ENCODE measurements around the gene OSBP2.

OSBP2 gene

DNA sequence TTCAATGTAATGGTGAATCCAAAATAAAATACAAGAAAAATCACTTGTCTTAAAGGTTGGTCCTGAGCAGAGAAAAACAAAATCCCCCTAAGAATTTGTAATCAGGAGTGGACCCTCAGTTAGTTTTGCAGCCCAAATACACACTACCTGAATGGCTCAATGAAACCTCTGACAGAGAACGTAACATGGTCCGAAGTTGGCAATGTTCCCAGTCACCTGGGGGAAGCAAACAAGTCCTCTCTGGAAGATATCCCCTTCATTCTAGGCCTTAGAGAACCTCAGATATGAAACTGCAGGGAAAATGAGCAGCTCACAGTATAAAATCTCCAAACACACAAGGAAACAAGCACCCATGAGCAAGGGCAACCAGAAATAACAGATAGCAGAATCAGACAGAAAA is 215.7 kb downstream of the OSBP2 start:
- FAIRE-seq, result no peak

DNA sequence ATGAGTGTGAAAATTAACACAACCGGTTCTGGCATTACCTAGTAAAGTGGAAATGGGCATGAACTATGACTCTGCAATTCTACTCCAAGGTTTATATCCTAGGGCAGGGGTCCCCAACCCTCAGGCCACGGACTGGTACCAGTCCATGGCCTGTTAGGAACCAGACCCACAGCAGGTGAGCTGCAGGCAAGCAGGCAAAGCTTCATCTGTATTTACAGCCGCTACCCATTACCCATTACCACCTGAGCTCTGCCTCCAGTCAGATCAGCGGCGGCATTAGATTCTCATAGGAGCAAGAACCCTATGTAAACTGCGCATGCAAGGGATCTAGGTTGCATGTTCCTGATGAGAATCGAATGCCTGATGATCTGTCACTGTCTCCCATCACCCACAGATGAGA is 224.1 kb downstream of the OSBP2 start:
- no peak for FAIRE-seq

DNA sequence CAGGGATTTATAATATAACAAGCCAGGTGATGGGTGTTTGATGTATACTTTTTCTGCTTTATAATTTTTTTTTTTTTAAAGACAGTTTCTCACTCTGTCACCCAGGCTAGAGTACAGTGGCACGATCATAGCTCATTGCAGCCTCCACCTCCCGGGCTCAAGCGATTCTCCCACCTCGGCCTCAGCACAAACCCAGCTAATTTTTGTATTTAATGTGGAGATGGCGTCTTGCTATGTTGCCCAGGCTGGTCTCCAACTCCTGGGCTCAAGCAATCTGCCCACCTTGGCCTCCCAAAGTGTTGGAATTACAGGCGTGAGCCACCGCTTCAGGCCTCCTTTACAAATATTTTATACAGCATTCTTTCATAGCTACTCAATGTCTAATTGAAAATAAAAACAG is 225.3 kb downstream of the OSBP2 start:
- FAIRE-seq, result no peak

DNA sequence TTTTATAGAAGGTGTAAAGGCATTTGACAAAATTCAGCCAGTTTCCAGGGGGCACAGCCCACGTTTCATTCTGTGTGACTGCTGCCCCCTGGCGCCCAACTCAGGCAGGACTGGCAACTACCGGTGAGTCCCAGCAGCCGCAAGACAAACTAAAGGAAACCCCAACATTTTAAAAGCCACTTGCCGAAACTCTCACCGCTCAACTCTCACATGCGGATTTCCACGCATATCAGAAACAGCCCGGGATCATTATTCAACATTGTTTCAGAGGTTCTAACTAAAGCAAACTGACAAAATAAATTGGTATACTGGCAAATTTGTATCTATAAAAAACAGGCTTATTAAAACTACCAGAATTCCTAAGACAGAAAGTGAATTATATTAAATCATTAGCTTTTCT is 225.7 kb downstream of the OSBP2 start:
- FAIRE-seq, result no peak

DNA sequence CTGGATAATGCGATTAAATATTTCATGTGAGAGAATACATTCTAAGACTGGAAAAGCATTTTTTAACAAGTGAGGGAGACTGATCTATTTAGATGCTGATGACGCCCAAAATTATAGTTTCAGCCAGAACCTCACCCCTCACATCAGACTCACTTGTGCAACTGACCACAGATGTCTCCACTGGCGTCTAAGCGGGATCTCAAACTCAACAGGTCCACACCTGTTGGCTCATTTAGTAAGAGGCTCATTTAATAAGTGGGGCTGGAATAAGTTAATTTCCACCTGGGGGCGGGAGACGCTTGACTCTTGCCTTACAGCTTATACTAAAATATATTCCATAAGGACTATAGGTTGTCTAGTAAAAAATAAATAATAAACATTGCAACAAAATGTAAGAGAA is 226.4 kb downstream of the OSBP2 start:
- no peak for FAIRE-seq

DNA sequence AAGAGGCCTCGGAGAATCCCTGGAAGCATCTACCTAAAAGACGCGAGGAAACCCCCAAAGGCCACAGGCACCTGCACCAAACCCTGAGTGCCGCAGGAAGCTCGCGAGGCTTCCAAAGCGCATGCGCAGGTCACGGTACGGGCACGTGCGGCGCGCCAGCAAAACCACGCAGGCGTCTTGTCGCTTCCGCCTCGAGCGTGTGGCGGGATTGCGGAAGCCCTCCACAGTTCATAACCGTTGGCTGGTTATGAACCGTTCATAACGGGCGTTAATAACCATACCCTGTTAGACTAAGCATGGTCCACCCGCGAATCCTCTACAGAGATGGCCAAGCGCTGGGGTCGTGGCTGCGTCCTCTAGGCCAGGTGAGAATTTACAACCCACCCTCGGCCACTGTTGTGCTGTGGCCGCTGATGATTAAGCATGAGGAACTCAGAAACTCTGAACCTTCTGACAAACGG is 227.5 kb downstream of the OSBP2 start:
- no peak for FAIRE-seq

DNA sequence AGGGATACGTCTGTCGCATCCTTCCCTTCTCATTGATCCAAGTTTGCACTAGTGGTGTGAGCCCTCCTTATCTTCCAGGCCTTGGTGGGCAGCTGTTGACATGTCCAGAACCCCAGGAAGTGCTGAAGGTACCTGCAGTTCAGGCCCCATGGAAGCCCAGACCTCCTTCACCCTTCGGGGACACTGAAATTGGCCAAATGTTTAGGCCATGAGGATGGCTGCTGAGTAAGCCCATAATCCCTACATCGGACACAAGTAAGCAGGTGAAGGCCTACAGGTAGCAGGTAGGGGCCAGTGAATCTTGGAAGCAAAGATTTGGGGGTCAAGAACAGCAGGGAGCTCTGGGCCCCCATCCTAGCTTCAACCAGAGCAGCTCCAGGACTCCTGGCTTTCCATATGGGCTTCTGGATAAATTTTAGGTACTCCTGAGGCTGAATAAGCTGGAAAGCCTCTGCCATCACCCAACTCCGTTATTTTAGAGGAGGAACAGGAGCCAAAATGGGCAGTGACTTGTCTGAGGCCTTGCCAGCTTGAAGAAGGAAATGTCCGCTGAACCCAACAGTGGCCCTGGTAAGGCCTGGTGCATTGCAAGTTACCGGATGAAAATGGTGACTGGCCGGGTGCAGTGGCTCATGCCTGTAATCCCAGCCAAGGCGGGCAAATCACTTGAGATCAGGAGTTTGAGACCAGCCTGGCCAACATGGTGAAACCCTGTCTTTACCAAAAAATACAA is 228.7 kb downstream of the OSBP2 start:
- no peak for FAIRE-seq

DNA sequence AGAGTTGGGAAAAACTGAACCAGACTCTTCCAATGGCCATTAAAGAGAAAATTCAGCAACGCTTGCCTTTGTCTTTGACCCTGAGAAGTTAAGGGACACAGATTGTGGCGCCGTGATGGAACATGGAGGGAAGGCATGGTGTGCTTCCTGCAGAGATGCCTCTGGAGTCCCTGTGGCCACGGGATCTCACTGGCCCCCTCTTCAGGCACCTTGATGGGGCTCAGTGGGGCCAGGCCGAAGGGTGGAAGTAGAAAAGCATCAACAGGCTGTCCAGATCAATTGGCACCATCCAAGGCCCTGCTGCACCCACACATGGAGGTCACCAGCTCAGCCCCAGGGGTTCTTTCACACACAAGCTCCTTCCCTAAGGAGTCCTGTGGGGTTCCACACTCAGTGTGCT is 231.0 kb downstream of the OSBP2 start:
- FAIRE-seq, result no peak

DNA sequence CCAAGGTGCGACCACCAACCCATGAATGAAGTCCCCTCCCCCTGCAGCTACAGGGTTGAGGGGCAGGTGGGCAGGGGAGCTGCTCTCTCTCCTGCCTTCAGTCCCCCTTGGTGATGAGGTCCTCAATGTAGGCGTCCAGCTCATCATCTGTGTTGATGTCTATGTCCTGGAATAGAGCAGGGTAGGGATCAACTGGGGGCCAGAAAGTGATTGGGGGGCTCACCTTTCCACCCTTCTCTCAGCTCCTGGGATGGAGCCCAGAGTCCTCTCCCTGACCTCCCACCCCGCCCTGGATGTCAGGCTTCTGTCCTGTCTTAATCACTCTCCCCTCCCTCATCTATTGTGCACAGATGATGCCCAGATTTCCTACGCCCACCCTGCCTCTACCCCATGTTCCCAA is 232.0 kb downstream of the OSBP2 start:
- FAIRE-seq, result no peak

DNA sequence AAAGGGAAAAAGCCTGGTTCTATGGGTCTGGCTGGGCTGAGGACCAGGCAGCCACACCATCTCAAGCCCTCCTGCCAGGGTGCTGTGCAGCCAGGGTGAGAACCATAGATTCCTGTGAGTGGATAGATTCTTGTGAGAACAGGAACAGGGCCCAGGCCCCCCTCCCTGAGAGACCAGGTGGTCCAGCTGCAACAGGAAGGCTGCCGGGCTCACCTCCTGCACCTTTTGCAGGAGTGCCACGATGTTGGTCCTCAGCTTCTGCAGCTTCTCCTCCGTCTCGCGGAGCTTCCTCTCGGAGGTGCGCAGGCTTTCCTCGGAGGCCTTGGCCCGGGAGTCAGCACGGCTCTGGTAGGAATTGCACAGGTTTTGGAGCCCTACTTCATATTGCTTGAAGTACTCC is 233.1 kb downstream of the OSBP2 start:
- FAIRE-seq, result no peak

DNA sequence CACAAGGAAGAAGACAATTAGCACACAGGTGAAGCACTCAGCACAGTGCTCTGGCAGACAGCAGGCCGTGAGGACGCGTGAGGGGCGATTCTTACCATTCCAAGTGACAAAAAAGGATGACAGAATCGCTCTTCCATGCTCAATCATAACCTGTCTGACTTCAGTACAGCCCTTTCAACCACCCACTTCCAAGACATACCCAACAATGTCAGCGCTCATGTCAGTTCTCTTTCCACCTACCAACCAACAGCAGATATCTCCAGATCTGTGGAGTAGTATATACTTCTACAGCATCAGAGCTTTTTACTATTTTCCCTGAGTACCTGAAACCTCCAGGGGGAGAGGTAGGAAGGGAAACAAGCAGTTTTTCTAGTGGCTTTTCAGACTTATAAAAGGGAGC is 233.7 kb downstream of the OSBP2 start:
- FAIRE-seq, result no peak

DNA sequence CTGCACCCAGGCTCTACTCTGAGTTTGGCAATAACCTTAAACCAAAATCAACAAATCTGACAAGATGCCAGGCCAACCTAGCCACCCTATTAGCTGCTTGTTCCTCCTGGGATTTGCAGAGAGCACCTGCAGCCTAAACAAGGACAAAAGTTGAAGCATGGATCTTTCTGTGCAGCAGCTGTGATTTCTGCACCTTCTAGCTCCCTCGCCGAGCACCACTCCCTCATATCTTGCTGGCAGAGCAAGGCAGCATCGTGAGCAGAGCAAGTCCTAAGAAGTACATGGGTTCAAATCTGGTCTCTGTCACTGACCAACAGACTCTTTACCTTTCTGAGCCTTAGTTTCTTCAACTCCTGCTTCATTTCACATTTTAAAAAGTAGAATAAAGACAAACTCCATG is 235.6 kb downstream of the OSBP2 start:
- no peak for FAIRE-seq

DNA sequence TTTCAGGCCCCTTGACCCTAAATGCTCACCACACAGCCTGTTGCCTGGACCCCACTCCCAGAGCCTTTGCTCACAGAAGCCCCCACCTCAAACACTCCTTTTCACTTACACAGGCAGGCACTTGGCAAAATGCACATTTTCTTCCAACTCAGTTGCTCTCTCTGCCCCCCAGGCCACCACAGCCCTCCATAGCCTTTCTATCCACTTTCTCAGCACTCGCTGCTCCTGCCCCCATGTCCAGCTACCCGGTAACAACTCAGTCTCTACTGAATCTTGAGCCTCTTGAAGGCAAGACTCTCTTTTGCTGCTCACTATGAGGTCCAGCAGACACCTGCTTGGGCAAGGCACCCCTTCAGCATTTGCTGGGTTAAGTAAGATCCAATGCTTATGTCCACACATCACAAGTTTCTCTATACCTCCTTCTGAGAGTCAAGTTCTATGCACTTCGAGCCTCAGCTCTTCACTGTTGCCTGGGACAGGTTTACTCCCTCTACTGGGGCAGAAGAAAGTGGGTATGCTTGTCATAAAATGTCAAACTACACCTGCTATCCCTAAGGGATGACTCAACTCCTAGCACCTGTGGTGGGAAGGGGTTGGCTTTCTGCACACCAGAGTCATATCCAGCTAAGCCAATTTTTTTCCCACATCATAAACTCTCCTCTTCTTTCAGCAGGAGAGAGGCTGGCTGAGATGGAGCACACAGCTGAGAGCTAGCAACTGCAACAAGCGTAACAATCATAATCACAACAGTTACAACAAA is 237.0 kb downstream of the OSBP2 start:
- no peak for FAIRE-seq

DNA sequence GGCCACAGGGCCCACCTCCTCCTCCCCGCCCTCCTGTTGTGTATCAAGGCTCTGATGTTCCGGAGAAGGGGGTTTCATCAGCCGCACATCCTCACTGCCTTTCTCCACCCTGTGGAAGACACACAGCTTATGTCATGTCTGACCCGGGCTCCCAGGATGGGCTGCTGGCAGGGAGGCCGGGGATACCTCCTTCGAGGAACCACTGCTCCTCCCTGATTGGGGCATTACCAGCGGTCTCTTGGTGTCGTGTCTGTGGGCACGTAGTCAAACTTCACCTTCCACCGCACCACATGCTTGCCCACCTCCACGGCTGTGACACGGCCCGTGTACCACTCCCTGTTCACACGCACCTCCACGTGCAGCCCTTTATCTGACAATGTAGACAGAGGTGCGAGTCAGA is 238.0 kb downstream of the OSBP2 start:
- FAIRE-seq, result no peak

DNA sequence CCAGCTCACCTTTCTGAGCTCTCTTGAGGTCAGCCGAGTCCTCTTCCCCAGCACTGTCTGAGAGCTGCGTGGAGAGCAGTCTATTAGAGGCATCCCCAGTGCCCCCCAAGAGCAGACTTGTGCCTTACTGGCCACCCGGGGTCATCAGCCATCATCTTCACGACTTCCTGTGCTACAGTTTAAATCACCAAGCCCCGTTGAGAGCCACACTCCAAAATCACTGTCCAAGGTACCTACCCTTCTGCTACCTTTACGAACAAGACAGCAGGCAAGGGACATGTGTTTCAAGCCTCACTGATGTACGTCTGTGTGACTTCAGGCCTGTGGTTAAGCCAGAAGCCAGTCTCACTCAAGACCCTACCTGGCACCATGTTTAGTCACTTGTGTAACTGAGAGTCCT is 238.8 kb downstream of the OSBP2 start:
- no peak for FAIRE-seq

DNA sequence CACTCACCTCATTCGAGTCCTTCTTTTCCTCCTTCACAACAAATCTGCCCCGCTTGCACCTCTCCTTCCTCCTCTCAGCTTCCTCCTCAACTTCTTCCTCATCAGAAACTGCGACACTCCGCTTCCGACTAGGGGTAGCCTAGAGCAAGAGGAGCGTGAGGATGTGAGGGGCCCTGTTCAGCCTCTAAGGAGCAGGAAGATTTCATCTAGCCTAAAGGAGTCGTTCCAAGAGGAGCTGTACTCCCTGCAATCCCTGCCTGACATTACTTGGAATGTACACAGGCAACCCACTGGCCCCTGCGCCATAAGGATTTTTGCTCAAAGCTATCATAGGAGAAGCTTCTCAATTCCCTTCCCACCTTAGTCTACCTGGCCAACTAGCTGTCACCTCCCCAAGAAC is 239.4 kb downstream of the OSBP2 start:
- no peak for FAIRE-seq

DNA sequence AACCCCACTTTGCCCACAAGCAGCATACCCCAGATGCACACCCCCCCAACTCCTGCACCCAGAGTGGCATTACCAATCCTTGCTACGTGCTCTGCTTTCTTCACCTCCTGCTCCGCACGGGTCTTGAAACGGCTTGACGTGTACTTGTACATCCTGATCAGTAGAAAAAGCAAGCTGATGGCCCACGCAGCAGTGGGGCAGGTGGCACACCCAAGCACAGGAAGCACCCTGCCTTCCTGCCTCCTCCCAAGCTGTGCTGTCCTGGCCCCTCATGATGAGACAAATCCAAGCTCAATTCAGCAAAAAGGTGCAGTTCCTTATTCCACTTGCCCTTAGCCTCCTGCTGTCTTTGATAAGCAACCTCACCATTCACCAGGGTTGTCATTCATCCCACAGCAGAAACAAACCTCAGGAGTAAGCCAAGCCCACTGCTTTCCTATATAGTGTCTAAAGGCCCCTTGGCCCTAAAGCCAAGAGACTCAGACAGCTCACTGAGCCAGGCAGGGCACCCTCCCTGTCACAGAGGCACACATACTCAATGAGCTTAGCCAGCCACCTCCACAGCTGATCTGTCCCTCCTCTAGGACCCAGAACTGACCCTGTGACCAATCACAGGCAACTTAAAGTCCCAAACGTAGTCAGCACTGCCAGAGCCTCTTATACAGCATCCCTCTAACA is 246.2 kb downstream of the OSBP2 start:
- no peak for FAIRE-seq

DNA sequence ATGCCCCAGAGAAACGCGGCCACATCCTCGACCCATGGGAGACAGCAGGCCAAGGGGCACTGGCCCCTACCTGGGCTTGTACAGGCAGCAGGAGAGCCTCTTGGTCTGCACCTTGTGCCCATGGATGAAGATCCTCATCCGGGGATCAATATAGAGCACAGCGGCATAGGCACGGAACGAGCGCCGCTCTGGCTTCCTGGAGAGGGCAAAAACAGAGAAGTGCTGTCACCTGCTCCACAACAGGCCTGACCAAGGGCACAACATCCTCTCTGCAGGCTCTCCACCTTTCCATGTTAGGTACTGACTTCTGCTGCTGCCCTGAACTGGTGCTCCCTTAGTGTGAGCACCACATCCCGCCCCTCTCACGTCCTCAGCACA is 246.7 kb downstream of the OSBP2 start:
- no peak for FAIRE-seq

DNA sequence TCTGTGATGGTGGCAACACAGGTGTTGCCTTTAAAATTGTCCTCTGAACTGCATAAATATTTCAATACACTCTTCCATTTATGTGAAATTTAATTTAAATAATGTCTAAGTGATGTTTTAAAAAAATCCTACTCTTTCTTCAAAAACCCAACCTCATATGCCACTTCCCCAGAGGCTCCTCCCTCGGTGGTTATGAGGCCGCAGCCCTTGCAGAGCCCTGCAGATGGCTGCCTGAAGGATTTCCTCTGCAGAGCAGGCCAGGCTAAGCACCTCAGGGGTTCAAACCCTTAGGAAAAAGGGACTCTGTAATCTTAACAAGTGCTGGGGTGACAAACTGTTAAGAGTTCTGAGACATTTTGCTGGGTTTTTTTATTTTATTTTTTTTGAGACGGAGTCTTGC is 248.7 kb downstream of the OSBP2 start:
- FAIRE-seq, result no peak

DNA sequence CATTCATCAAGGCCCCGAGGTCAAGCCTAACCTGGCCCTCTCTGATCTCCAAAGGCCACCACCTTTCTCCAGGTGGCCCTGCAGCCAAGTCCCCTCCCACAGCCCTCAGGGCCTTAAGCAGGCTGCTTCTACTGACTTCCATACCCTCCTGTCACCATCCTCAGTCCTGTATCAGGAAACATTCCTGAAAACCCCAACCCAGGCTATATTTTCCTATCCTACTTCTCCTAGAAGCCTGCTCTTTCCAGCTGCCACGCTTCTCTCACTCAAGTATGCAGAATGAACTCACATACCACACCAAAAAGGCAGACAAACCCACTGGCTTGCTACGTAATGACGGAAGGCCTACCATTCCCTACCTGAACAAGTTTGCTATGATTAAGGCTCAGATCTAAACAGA is 250.3 kb downstream of the OSBP2 start:
- no peak for FAIRE-seq

DNA sequence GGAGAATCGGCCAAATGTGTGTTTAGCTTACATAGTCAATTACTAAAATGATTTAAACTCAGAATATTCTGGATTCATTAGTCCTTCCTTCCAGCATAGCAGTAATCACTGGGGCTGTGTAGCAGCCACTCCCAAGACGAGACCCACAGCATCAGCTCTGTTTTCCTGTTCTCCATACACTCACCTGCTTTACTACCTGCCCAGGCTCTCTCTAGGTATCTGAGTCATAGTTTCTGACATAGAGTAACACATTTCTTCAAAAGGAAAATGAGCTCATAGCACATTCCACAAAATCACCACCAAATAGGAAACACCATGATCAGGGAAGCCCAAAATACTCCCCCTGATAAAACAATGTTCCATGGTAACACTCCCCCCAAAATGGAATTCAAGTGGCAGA is 251.0 kb downstream of the OSBP2 start:
- FAIRE-seq, result no peak

DNA sequence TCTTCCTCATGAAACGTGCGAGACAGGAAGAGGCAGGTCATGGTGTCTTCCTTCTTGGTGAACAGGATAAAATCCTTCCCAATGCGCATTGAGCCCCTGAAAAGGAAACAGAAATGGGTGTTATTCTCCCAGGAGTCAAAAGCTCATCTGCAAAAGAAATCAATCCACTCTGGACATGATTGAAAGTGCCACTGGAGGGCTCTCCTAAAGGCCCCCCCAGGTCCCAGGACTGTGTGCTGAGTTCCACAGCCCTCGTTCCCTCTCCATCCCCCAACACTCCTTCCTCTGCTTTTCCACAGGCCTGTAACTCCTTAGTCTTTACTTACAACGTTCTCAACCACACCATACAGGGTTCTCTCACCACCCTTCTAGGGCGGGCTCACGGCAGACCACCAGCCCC is 251.7 kb downstream of the OSBP2 start:
- FAIRE-seq, result no peak

DNA sequence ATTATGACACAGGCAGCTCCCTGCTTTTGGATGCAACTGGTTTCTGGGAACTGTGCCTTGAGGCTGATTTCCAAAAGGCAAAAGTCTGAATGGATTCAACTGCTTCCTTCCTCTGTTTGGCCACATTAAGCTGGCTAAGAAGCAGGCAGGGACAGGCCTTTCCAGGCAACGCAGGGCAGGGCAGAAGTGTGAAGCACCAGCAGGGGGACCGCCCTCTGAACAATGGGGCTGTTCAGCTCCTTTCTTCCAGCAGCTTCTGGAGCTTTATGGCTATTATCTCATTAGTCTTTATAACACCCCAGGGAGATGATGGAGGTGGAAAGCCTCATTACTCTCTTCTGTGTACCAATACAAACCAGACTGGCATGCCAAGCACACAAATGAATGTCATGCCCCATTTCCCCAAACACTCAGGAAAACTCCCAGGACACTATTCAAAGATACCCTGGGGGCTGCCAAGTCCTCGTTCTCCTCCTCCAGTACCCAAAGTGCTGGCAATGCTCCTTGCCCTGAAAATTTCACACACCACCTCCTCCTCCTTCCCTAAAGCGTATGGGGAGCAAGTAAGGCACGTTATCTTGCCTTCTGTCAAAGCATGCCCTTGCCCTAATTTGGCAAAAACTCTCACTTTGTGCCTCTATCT is 252.6 kb downstream of the OSBP2 start:
- FAIRE-seq, result no peak

Measured in colon (tissue), 2 donors.